ENCODE measurements around the gene HEMK1. TPM values are rescaled to one million over a fixed set of nuclear protein-coding genes. Genes with fewer than 3 reads are reported as not detected.
A peak's percentile ranks its signal among the peaks of the same experiment; 100 is the strongest.

Gene HEMK1
- total and polyA plus RNA-seq, 4 donors, result 3.7 to 9.5 (median 8.9) TPM

DNA sequence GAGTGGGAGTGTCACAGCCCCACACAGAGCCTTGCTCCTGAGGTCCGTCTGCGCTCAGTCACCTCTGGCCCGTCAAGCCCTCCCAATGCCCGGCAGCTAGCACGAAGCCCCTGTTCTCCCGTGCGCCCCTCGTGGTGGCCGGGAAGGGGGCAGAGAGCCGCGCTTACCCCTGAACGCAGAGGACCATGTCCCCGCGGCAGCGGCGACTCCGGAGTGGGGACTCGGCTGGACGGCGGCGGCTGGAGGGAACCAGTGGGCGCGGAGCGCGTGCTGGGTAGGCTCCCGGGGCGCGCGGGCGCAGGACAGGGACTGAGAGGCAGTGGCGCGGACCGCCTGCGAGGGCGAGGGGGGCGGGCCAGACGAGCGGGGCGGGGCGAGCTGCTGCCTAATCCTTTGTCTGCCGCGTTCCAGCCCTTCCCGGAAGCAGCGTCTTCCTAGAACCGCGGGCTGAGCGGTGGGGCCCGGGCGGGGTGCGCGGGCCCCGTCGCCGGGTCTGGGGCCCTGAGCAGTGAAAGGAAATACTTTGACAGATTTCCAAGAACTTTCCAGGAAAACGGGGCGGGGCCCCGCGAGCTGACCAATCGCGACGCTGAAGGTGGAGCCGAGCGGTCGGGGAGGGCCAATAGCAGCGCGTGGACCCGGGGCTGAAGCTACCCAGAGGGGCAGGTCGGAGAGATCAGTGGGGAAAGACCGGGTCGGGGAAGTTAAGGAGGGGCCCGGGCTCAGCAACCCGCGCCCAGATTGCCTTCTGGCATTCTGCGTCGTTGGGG is 42.3 kb downstream of the HEMK1 start, which contains the start of gene CISH:
Gene CISH, minus strand, starts transcription at position 311 of the 770 bp plus-strand sequence. Its CDS starts 124 bp downstream, at position 187.
- DNase-seq (ENCODE audit: low spot score), result peak; percentile 95
- peak; percentile 88 for TF ChIP-seq NR2F2 (IDR thresholded peaks at IDR 0.05)
- TF ChIP-seq YY1 (IDR thresholded peaks at IDR 0.05), result no peak
- TF ChIP-seq, protein P1, sequence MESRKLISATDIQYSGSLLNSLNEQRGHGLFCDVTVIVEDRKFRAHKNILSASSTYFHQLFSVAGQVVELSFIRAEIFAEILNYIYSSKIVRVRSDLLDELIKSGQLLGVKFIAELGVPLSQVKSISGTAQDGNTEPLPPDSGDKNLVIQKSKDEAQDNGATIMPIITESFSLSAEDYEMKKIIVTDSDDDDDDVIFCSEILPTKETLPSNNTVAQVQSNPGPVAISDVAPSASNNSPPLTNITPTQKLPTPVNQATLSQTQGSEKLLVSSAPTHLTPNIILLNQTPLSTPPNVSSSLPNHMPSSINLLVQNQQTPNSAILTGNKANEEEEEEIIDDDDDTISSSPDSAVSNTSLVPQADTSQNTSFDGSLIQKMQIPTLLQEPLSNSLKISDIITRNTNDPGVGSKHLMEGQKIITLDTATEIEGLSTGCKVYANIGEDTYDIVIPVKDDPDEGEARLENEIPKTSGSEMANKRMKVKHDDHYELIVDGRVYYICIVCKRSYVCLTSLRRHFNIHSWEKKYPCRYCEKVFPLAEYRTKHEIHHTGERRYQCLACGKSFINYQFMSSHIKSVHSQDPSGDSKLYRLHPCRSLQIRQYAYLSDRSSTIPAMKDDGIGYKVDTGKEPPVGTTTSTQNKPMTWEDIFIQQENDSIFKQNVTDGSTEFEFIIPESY (IDR thresholded peaks at IDR 0.05), result no peak
- peak; percentile 91 for TF ChIP-seq SP1 (IDR thresholded peaks at IDR 0.05)
- TF ChIP-seq, protein P2, sequence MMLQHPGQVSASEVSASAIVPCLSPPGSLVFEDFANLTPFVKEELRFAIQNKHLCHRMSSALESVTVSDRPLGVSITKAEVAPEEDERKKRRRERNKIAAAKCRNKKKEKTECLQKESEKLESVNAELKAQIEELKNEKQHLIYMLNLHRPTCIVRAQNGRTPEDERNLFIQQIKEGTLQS (IDR thresholded peaks at IDR 0.05), result no peak
- TF ChIP-seq, protein P3, sequence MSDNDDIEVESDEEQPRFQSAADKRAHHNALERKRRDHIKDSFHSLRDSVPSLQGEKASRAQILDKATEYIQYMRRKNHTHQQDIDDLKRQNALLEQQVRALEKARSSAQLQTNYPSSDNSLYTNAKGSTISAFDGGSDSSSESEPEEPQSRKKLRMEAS (IDR thresholded peaks at IDR 0.05), result peak; percentile 73
- TF ChIP-seq EGR1 (IDR thresholded peaks at IDR 0.05; ENCODE audit: low read depth in 2 of 2), result peak; percentile 79 to 89
- TF ChIP-seq FOXA2 (IDR thresholded peaks at IDR 0.05), result peak; percentile 12
- peak; percentile 47 to 76 for TF ChIP-seq RXRA (IDR thresholded peaks at IDR 0.05)
- TF ChIP-seq, protein P4, sequence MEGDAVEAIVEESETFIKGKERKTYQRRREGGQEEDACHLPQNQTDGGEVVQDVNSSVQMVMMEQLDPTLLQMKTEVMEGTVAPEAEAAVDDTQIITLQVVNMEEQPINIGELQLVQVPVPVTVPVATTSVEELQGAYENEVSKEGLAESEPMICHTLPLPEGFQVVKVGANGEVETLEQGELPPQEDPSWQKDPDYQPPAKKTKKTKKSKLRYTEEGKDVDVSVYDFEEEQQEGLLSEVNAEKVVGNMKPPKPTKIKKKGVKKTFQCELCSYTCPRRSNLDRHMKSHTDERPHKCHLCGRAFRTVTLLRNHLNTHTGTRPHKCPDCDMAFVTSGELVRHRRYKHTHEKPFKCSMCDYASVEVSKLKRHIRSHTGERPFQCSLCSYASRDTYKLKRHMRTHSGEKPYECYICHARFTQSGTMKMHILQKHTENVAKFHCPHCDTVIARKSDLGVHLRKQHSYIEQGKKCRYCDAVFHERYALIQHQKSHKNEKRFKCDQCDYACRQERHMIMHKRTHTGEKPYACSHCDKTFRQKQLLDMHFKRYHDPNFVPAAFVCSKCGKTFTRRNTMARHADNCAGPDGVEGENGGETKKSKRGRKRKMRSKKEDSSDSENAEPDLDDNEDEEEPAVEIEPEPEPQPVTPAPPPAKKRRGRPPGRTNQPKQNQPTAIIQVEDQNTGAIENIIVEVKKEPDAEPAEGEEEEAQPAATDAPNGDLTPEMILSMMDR (IDR thresholded peaks at IDR 0.05; ENCODE audit: low read depth, low read length, missing input control), result peak; percentile 13
- TF ChIP-seq TAF1 (conservative IDR thresholded peaks at IDR 0.05), result peak; percentile 82
- TF ChIP-seq RAD21 (IDR thresholded peaks at IDR 0.05), result peak in 1 of 2 donors; percentile 30
- peak in 1 of 2 donors; percentile 58 for TF ChIP-seq GABPA (IDR thresholded peaks at IDR 0.05 in 1 of 2, conservative IDR thresholded peaks at IDR 0.05 in 1 of 2)
- TF ChIP-seq JUND (IDR thresholded peaks at IDR 0.05), result peak; percentile 64 to 69
- peak; percentile 43 to 72 for TF ChIP-seq HNF4A (conservative IDR thresholded peaks at IDR 0.05)
- TF ChIP-seq, protein P5, sequence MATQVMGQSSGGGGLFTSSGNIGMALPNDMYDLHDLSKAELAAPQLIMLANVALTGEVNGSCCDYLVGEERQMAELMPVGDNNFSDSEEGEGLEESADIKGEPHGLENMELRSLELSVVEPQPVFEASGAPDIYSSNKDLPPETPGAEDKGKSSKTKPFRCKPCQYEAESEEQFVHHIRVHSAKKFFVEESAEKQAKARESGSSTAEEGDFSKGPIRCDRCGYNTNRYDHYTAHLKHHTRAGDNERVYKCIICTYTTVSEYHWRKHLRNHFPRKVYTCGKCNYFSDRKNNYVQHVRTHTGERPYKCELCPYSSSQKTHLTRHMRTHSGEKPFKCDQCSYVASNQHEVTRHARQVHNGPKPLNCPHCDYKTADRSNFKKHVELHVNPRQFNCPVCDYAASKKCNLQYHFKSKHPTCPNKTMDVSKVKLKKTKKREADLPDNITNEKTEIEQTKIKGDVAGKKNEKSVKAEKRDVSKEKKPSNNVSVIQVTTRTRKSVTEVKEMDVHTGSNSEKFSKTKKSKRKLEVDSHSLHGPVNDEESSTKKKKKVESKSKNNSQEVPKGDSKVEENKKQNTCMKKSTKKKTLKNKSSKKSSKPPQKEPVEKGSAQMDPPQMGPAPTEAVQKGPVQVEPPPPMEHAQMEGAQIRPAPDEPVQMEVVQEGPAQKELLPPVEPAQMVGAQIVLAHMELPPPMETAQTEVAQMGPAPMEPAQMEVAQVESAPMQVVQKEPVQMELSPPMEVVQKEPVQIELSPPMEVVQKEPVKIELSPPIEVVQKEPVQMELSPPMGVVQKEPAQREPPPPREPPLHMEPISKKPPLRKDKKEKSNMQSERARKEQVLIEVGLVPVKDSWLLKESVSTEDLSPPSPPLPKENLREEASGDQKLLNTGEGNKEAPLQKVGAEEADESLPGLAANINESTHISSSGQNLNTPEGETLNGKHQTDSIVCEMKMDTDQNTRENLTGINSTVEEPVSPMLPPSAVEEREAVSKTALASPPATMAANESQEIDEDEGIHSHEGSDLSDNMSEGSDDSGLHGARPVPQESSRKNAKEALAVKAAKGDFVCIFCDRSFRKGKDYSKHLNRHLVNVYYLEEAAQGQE (IDR thresholded peaks at IDR 0.05), result peak; percentile 72
- no peak for TF ChIP-seq HNF4G (IDR thresholded peaks at IDR 0.05)
- no peak for TF ChIP-seq FOXA1 (IDR thresholded peaks at IDR 0.05)
- Histone ChIP-seq H3K4me3 (ENCODE audit: low read depth in 1 of 3, low read length in 3 of 3) (peak within 1 kb of the TSS; percentile 73 to 91 (median 88)), H3K27ac (ENCODE audit: low read depth in 1 of 2, low read length in 2 of 2) (peak within 1 kb of the TSS; percentile 85 to 86), H3K36me3 (ENCODE audit: control insufficient read depth in 4 of 4, insufficient read depth in 3 of 4, low read depth in 1 of 4, low read length in 3 of 4) (peaks cover 7 to 18% (median 12%) of the 10 kb centered on the region in 4 donors), H3K27me3 (ENCODE audit: control insufficient read depth in 4 of 4, insufficient read depth in 4 of 4, low read length in 3 of 4) (no peaks in the 10 kb centered on the region), H3K9me3 (ENCODE audit: control insufficient read depth in 4 of 4, low read length in 3 of 4) (no peaks in the 10 kb centered on the region), H3K4me1 (ENCODE audit: control insufficient read depth in 4 of 4, insufficient read depth in 4 of 4, low read length in 3 of 4) (peaks cover 11 to 77% (median 51%) of the 10 kb centered on the region in 4 donors), H3K9ac (ENCODE audit: low read depth in 1 of 2, low read length in 2 of 2) (peak within 1 kb of the TSS; percentile 61 to 76)
- under 1% methylated on average over 75 of the region's 75 CpGs for WGBS

Measured in liver (tissue), 9 donors.